Measurements from ENCODE around the gene ATP6V0A1.

DNA sequence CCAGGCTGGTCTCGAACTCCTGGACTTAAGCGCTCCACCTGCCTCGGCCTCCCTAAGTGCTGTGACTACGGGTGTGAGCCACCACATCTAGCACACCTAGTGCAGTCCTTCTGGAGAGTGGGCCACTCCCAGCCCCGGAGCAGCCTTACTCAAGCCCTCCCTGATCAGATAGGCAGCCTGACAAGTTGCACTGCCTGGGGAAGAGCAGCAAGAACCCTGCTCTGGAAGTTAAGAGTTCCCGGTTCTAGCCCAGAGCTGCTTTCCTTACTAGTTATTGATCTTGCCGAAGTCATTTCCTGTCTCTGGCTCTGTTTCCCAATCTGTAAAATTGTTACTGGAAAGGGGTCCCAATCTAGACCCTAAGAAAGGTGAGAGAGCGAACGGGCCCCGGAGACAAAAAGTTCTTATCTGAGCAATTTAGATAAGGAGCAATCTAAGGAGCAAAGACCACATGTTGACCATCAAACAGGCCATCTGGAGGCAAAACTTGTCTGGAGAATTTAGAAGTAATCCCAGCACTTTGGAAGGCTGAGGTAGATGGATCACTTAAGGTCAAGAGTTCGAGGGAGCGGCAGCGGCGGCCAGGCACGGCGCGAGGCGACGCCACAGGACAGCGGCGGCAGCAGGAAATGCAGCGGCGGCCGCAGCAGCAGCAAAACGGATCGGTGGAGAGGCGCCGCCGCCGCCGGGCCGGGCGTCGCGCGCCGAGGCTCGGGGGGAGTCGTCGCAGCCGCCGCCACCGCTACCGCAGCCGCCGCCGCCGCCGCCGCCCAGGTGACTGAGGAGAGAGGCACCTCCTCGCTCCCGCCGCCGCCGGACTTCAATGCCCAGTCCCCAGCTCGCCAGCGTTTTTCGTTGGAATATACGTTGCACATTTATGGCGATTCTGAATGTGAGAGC lies 73.0 kb downstream of the ATP6V0A1 start:
- TF ChIP-seq, protein P1, sequence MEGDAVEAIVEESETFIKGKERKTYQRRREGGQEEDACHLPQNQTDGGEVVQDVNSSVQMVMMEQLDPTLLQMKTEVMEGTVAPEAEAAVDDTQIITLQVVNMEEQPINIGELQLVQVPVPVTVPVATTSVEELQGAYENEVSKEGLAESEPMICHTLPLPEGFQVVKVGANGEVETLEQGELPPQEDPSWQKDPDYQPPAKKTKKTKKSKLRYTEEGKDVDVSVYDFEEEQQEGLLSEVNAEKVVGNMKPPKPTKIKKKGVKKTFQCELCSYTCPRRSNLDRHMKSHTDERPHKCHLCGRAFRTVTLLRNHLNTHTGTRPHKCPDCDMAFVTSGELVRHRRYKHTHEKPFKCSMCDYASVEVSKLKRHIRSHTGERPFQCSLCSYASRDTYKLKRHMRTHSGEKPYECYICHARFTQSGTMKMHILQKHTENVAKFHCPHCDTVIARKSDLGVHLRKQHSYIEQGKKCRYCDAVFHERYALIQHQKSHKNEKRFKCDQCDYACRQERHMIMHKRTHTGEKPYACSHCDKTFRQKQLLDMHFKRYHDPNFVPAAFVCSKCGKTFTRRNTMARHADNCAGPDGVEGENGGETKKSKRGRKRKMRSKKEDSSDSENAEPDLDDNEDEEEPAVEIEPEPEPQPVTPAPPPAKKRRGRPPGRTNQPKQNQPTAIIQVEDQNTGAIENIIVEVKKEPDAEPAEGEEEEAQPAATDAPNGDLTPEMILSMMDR (IDR thresholded peaks at IDR 0.05), result peak; percentile 21 to 75 (median 52)
- TF ChIP-seq POLR2A (IDR thresholded peaks at IDR 0.05), result peak; percentile 25
- TF ChIP-seq POLR2AphosphoS5 (IDR thresholded peaks at IDR 0.05), result no peak
